ENCODE results near the gene UBE2S.
"Not testable (repeated sequence)": the region's sequence is repeated elsewhere in the genome, so short reads cannot be mapped to it uniquely, and the experiment has no call there.

The UBE2S gene

DNA sequence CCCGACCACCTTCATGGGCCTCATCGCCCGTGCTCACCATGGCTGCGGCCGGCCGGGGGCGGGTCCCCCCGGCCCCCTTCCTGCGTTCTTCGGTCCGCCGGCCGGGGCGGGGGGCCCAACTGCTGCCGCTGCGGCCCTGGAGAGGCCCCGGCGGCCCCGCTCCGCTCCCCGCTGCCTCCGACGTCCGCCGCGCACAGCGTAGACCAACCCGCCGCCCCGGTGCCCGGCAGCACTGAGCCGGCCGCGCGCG is at the start of gene UBE2S:
UBE2S (minus strand) TSS at position 239 of the 250 bp plus-strand sequence; CDS start at position 40, 199 bp downstream.
- DNase-seq, result peak in 1 of 14 donors; percentile 47

DNA sequence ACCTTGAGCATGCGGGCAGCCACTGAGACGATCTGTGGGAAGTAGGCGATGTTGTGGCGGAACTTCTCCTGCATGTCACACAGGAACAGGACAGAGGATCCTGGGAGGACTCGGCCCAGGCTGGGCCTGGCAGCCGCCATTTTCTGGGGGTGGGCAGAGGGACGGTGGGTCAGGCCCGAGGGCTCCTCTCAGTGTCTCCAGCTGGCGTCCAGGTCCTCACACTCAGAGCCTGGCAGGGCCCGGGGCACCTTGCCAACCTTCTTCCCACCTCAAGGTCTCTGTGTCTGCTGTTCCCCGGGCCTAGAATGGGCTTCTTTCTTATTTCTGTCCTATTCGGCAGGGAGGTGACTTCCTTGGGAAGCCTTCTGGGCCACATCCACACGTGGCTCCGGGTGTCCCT is 48.8 kb upstream of the UBE2S start:
- DNase-seq, result no peak

DNA sequence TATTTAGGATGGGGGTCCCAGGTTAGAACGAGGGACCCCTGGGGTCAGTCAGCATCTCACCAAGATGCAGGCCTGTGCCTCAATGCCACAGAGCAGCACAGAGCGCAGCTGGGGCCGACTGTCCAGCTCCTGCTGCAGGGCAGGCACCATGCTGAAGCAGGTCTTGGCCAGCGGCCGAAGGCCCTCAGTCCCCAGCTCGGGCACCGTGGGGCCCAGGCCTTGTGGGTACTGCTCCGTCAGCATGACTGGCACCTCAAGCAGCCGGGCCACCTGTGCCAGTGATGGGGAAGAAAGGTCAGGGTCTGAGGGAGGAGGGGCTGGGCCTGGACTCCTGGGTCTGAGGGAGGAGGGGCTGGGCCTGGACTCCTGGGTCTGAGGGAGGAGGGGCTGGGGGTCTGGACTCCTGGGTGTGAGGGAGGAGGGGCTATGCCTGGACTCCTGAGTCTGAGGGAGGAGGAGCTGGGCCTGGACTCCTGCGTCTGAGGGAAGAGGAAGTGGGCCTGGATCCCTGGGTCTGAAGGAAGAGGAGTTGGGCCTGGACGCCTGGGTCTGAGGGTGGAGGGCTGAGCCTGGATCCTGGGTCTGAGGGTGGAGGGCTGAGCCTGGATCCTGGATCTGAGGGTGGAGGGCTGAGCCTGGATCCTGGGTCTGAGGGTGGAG is 48.1 kb upstream of the UBE2S start:
- no peak for DNase-seq

DNA sequence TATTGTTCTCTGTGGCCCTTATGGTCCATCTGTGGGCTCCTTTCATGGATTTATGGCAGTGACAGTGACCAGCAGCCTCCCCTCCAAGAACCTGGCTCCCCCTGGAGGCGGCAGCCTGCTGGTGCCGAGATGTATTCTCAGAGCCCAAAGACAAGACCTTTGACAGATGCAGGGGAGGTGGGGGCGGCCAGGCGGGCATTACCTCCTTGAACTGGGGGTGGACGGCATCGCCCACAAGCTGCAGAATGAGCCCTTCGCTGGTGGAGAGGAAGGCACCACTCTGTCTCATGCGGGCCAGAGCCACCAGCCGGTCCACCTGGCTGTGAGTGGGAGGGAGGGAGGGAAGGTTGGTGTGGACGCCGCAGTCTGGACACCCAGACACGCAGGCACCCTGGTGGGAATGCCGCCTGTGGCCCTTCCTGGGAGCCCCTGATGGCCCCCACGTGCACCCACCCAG is 47.2 kb upstream of the UBE2S start:
- peak in 10 of 14 donors; percentile 6 to 58 (median 30) for DNase-seq

DNA sequence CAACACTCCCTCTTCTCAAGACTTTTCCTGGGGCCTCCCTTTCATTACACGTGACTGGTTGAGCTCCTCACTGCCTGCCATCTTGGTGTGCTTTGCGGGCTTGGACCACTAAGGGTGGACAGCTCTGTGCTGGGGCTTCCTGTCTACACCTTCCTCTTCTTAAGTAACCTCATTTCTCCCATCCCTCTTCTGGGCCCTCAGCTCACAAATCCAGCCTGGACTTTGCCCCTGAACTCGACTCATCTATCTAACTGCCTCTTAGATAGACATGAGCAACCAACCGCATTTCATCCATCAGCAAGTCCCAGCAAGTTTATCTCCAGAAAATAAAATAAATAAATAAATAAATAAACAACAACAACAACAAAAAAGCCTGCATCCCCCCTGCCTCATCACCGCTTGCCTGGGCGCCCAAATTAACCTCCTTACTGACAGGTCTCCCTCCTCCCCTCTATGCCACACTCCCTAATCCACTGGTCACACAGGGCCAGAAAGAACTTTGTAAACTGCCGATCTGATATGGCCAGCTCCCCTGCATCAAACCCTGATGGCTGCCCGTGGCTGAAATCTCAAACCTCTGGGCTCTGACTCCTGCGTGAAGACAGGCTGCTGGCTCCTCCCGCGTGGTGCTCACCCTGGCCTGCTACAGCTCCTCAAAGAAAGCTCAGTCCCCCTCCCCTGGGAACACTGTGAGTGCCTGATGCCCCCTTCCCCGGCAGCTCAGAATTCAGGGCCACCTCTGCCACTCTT is 46.1 kb upstream of the UBE2S start:
- DNase-seq, result no peak

DNA sequence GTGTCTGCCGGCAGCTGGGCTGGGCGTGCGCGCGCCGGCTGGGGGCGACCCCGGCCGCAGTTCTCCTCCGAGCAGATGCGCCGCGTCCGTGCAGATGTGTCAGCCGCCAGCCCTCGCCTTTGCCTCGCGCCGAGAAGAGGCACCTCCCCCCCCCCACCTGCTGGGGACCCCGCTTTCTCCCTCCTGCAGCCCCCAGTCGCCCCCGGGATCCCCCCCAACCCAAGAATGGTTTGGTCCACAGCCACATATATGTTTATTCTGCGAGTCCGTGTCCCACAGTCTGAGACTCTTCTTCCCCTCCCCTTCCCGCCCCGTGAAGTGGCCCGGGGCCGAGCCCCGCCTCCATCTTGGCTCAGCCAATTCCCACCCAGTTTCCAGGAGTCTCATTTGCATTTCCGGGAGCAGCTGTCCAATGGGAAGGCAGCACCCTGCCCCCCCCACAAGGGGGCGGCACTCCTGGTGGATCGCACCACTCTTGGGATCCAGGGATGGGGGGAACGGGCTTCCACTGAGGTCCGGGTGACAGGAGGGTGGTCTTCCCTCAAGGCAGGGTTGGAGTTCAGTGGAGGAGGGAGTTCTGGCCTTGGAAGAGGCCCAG is 45.3 kb upstream of the UBE2S start:
- DNase-seq, result peak in 13 of 14 donors; percentile 49 to 92 (median 85)

DNA sequence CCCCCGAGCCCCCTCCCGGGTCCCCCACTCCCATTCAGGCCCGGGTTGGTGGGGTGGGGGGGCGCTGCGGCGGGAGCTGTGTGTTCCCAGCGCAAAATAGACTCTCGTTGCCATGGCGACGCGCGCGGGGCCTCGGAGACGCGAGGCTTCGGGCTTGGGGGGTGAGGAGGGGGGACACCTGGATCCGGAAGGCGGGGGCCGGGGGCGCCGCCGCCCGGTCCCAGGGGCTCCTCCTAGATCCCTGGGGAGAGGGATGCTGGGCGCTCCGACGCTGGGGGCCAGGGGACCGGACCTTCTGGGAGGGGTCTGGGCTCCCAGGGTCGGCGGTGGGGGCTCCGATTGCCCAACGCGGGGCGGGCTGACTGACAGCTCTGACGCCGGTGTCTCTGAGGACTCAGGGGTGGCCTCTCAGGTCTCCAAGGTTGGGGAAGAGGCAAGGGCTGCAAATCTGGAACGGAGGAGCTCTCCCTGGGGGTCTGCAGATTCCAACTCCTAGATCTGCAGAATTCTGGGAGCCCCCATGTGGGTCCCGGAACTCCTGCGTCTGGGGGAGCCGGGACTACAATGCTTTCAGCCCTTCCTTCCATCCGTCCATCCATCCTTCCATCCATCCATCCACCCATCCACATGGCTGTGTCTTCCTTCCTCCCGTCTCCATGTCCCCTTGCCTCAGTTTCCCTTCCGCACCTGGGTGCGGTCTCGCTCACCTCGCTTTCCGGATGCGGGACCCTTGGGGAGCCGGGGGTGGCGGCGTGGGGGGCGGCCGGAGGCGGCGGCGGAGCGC is 44.6 kb upstream of the UBE2S start:
- peak in 6 of 14 donors; percentile 6 to 45 (median 20) for DNase-seq

DNA sequence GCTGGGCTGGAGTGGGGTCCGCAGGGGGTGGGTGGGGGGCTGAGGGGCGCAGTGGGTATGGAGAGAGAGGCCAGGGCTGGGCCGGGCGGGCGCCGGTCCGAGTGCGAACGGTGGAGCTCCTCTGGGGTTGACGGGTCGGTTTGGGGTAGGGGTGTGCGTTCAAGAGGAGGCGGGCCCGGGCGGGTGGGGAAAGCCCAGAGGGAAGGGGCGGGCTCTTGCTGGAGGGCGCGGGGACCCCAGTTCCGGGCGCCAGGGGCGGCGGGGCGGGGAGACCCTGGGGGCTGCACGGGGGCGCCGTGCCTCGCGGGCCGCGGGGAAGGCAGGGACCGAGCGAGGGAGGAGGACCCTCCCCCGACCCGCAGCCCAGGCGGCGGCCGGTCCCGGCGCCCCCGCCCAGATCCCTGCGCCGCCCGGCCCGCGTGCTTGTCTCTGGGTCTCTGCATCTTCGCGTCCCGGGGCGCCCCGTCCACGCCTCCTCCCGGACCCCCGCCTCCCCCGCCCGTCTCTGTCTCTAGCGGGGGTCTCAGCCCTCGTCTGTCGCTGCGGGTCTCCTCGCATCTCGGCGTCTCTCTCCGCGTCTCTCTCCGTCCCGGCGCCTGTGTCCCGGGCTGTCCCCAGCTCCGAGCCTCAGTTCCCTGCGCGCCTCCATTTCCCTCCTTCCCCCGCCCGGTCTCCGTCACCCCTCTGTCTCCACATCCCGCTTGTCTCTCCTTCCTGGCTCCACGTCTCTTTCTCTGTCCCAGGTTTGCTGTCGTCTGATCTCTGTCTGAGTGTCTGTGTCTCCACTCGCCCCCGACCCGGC is 43.8 kb upstream of the UBE2S start:
- peak in 1 of 14 donors; percentile 27 for DNase-seq

DNA sequence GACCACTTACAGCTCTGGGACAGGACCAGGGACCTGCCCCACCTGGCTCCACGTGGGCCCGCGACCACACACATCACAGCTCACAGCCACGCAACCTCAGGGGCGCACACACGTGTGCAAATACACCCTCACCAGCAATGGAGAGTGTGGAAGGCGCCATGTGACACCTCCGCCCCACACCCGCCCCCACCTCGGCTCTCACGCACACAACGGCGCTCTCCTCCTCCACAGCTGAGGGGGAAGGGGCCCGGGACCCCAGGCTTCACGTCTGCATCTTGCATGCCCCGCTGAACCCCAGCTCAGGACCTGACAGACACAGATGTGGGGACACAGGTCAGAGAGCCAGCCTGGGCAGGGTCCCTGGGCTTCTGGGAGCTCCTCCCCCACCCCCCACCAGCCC is 41.9 kb upstream of the UBE2S start:
- no peak for DNase-seq

DNA sequence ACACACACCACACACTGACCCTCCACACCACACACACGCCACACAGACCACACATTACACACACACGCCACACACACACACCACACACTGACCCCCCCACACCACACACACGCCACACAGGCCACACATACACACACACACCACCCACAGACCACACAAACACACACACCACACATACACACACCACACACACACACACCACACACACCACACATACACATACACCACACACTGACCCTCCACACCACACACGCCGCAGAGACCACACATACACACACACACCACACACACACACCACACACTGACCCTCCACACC is 40.5 kb upstream of the UBE2S start:
- DNase-seq, result not testable (repeated sequence)

DNA sequence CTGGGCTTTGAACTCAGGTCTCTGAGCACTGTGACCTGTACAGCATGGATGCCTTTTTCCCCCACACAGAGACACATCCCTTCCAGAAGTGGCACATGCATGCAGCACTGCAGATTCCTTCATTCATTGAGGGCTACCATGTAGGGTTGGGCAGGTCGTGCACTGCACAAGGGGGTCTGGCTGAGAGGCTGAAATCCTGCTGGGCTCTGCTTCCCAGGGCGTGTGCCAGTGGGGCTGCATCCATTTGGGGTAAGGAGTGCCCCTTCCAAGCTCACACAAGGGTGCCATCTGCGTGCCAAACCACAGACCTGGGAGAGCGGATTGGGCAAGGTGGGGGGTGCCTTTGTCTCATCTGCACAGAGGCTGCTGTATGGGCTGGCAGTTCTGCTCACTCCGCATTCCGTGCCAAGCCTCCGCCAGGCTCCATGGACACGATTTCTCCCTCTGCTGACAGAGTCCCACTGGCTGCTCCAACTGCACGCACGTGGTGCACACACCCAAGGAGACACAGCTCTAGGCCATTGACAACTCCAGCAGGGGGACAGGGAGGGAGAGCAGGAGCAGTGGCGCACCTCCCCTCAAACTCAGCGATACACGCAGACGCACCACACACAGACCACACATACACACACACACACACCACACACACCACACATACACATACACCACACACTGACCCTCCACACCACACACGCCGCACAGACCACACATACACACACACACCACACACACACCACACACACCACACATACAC is 40.0 kb upstream of the UBE2S start:
- DNase-seq, result peak in 12 of 14 donors; percentile 16 to 66 (median 38)

DNA sequence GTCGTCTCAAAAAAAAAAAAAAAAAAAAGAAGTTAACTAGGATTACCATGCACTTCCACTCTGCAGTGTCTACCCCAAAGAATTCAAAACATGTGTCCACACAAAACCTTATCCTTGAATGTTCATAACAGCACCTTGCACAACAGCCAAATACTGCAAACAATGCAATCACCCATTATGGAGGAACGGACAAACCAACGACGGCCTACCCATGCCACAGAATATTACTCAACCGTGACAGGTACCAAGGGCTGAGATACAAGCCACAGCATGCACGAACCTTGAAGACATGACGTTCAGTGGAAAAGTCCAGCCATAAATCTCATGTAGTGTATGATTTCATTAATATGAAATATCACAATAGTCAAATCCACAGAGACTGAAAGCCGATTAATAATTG is 38.5 kb upstream of the UBE2S start:
- no peak for DNase-seq

DNA sequence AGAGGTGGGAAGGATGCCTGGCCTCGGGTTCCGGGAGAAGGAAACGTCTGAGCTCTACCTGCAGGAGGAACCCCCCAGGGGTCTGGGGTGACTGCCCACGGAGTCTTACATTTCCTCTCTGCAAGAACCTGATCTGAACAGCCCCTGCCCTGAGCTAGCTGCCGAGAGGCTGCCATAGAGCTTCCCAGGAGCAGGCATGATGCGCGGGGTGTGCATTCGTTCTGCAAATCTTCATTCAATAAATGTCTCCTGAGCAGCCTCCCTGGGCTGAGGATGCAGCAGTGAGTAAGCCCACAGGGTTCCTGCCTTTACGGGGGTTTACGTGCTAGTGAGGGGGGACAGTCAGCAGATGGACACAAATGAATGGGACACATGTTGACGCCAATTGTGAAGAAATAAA is 37.1 kb upstream of the UBE2S start:
- no peak for DNase-seq

DNA sequence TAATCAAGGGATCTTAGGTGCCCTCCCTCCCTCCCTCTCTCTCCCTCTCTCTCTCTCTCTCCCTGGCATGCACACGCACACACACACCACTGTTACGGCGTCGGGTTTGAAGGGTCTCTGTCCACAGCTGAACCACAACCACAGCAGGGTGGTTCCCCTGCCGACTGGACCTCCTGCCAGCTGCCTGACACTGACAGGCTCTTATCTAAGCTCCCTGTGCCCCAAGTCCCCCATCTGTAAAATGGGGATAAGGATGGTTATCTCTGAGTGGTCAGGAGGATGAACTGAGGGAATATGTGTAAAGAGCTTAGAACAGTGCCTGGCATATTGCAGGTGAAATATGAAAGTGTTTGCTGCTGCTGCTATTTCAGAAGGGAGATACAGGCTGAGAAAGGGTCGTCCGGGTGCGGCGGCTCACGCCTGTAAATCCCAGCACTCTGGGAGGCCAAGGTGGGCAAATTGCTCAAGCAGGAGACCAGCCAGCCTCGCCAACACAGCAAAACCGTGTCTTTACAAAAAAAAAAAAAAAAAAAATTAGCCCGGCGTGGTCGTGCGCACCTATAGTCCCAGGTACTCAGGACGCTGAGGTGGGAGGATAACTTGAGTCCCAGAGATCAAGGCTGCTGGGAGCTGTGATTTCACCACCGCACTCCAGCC is 36.4 kb upstream of the UBE2S start:
- DNase-seq, result no peak

DNA sequence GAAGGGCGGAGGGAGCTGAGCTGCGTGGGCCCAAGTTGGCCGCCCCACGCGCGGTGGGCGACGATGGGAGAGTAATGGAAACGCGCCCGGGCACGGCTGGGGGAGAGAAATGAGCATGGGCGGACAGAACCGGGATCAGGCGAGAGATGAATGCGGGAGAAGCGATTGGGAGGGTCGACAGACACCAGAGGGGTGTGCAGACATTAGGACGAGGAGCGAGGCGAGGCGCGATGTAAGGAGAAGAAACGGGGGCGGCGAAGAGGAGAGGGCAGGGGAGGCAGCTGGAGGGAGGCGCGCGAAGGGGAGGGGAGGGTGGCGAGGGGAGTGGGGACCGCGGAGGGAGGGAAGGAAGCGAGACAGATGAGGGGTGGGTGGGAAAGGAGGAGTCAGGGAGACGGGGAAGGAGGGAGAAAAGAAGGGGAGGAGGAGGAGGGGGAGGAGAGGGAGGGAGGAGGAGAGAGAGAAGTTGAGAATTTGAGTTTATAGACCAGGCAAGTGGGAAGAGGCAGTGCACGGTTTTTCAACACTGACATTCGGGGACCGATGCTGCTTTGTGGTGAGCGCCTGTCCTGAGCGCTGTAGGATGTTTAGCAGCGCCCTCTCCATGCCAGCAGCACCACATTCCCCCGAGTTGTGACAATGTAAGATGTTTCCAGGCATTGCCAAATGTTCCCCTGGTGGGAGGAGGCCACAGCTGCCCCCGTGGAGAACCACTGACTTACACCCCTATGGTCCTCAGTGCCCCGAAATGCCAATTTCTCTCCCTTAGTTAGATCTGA is 35.6 kb upstream of the UBE2S start, which contains the start of gene SHISA7:
SHISA7 (minus strand) TSS at position 256 of the 779 bp plus-strand sequence. CDS start 437 bp downstream, outside the sequence.
- DNase-seq, result peak in 7 of 14 donors; percentile 7 to 37 (median 19)

DNA sequence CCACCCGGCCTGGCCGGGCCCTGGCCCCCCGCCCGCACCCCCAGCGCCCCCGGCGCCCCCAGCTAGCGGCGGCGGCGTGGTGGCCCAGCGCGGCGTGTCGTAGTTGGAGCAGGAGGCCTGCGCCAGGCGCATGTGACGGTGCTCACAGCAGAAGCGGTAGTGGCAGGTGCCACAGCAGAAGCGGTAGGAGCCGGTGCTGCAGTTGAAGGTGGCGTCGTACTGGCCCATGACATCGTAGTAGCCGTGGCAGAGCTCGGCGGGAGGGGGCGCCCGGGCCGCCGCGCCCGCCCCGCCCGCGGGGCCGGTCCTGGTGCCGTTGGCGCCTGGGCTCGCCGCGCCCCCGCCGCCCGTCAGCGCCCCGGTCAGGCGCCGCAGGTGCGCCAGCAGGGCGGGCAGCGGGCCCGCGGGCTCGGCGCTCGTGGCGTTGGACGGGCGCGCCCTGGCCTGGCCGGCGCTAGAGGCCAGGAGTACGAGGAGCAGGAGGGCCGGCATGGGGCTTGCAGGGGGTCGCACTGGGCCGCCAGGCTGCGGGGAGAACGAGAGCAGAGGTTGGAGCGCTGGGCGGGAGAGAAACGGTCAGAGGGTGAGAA is 34.9 kb upstream of the UBE2S start:
- DNase-seq, result no peak

DNA sequence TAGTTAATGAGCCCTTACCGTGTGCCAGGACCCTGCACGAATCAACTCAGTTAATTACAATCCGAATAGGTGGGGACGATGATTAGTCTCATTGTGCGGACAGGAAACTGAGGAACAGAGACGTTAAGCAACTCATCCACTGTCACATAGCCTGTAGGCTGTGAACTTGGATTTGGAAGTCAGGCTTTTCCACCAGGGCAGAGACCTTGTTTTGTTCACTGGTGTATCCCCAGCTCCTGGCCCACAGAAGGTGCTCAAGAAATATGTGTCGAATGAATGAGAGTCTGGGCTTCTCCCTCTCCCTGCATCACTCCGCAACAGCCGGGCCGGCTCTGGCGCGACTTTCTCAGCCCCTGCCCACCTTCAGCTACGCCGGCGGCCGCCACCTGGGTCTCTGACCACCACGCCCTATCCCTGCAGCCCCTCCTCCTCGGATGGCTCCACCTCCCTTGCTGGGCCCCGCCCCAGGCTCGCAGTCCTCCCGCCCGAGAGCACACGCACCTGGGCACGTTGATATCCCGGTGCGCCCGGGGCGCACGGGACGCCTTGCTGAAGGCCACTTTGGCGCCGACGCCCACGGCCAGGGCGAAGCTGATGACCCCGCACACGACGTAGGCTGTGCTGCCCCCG is 34.2 kb upstream of the UBE2S start:
- no peak for DNase-seq

DNA sequence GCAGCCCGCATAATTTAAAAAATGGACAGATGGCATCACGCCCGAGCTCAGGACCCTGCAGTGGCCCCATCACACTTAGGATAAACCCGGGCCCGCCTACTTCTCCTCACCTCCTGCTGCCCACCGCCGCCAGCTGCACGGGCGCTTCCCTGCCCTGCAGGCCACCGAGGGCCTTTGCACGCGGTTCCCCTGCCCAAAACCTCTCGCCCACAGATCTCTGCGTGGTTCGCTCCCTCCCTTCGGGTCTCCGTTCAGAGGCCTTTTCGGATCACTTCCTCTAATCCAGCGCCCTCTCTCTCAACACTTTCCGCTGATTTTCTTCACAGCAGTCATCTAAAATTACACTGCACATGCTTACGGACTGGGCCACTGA is 33.7 kb upstream of the UBE2S start:
- no peak for DNase-seq

All from C1 segment of cervical spinal cord (tissue), 14 donors.